Astrocyte (in vitro differentiated cells and primary cell): Measurements from ENCODE around the gene BICDL2.

Source experiments
- CTCF ChIP-seq: IDR thresholded peaks from 2 replicates; pipeline ENCODE4 v1.5.1; 2011; ENCODE audit warnings: low read depth, mild to moderate bottlenecking, inconsistent platforms, low read length, moderate library complexity; ENCODE audit not compliant: insufficient read depth
- EZH2 ChIP-seq: IDR thresholded peaks from 2 replicates; pipeline ENCODE4 v1.6.1; 2012; ENCODE audit warnings: mild to moderate bottlenecking, low read length, inconsistent platforms; ENCODE audit not compliant: insufficient read depth

GRCh38 chr16:2988590-2989099 is 48.1 kb downstream of the BICDL2 start:
- TF ChIP-seq CTCF (no peak), EZH2 (no peak)
